Transverse colon (tissue), 4 donors: ENCODE data around the gene GNGT1. TPM values are rescaled to one million over a fixed set of nuclear protein-coding genes. Genes with fewer than 3 reads are reported as not detected.
"Not testable (repeated sequence)": the region's sequence is repeated elsewhere in the genome, so short reads cannot be mapped to it uniquely, and the experiment has no call there.

Experiments used
- DNase-seq: peaks from one replicate; pipeline ENCODE4 v3.0.0-alpha.2; 2019
- H3K27ac ChIP-seq, 4 donors: fragments of 200-600 bp; sonication (generic); 2 replicates each; pipeline ENCODE4 v1.5.1; 2016 to 2018; ENCODE audit warnings: inconsistent platforms in 4 of 4
- H3K27me3 ChIP-seq: fragments of 200-600 bp; sonication (generic); 2 replicates; pipeline ENCODE4 v1.5.1; 2017; ENCODE audit warnings: inconsistent platforms
- H3K36me3 ChIP-seq, 4 donors: fragments of 200-600 bp; sonication (generic); 2 replicates each; pipeline ENCODE4 v1.5.1; 2017 to 2019; ENCODE audit warnings: inconsistent platforms in 4 of 4
- H3K4me1 ChIP-seq, 4 donors: fragments of 200-600 bp; sonication (generic); 2 replicates each; pipeline ENCODE4 v1.5.1; 2017 to 2020; ENCODE audit warnings: inconsistent platforms in 4 of 4
- H3K4me3 ChIP-seq, 4 donors: fragments of 200-600 bp; sonication (generic); 1 replicate in 1 of 4; 2 replicates in 3 of 4; pipeline versions ENCODE4 v1.5.1 to v1.6.1; 2017 to 2019; ENCODE audit warnings: inconsistent platforms in 4 of 4
- H3K9me3 ChIP-seq, 2 donors: fragments of 200-600 bp; sonication (generic); 2 replicates each; pipeline ENCODE4 v1.5.1; 2017 to 2019; ENCODE audit warnings: inconsistent platforms in 2 of 2
- EP300 ChIP-seq: sonication (generic); formaldehyde crosslinking; IDR thresholded peaks from one replicate; pipeline ENCODE4 v1.6.1; 2017; ENCODE audit warnings: antibody characterized with exemption, low read depth
- POLR2A ChIP-seq: fragments of 450-650 bp; IDR thresholded peaks from one replicate; pipeline ENCODE4 v1.6.1; 2016; ENCODE audit warnings: antibody characterized with exemption, mild to moderate bottlenecking, moderate library complexity
- POLR2AphosphoS5 ChIP-seq, 3 donors: sonication (generic); formaldehyde crosslinking; IDR thresholded peaks; one replicate each; pipeline ENCODE4 v1.6.1; 2016; ENCODE audit warnings: antibody characterized with exemption in 3 of 3
- WGBS, 2 donors: methylation state at CpG; one replicate each; pipeline ENCODE4 v1.1.5; 2018; ENCODE audit warnings: low coverage in 1 of 2; 5-methylcytosine and 5-hydroxymethylcytosine counted together
- in situ Hi-C, 4 donors: fragments of 200-750 bp; cut with MboI; loops; one replicate each; pipeline versions ENCODE4 v1.15.0 to v1.15.1; 2017; ENCODE audit warnings: low sequenced_read_pairs in 3 of 4, low pct_ligation_motif_present in 1 of 4, low pct_unique_long_range_greater_than_20kb in 1 of 4
- intact Hi-C: fragments of 100-400 bp; cut with DNase I; formaldehyde crosslinking; loops from one replicate; pipeline ENCODE4 v1.15.1; 2023; ENCODE audit warnings: low total_unique reads
- total RNA-seq, 4 donors: library from RNA; depleted of rRNA; stranded (reverse); fragments of >200 nt; gene quantifications; one replicate each; pipeline ENCODE4 v1.1.0, GENCODE V29; 2016
- TF ChIP-seq, protein P1 (sequence below), 5 experiments: fragments of 200-600 bp in 3 of 5; fragments of 450-650 bp in 2 of 5; sonication (generic) in 3 of 5; IDR thresholded peaks; 1 replicate in 2 of 5; 2 replicates in 3 of 5; pipeline ENCODE4 v1.5.1; 2016 to 2017; ENCODE audit warnings: antibody characterized with exemption in 5 of 5, inconsistent platforms in 3 of 5, mild to moderate bottlenecking in 2 of 5, moderate library complexity in 1 of 5

GNGT1 gene
- total RNA-seq, 4 donors from 2014 or later, result not detected

DNA sequence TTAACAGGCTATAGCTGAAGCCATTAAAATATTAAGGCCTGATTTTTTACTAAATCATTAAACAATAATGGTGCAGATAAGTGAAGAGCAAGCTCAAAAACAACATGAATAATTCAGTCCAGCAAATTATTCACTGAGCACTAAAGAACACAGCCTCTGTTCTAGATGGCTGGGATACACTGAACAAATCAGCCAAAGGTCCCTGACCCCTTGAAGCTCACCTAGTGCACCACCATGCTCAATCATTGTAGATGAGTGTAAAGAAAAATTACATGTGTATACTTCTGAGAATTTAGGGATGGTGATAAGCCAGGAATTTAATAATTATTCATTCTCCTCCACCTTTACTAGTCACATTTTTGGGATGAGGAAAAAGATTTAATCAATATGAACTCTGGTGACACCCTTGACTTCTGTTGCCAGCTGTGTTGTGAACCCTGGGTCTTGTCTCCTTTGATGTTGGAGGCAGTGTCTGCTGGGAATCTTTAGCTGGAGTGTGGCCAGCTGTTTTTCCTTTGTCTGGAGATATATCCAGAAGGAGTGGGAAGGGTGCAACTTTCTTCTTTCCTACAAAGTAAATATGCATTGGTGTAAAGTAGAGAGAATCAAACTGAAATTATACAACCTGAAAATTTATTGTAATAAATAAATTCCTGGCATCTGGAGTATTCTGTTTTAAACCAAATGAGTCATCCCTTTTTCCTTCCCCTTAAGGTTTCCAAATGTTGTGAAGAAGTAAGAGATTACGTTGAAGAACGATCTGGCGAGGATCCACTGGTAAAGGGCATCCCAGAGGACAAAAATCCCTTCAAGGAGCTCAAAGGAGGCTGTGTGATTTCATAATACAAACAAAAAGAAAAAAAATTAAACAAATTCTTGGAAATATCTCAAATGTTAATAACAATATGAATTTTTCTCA, 4.0 kb downstream of the GNGT1 start:
- intact Hi-C loops, result no loop called here
- no peaks in the 10 kb centered on the region for H3K9me3 ChIP-seq
- in situ Hi-C loops, result no loop called here
- WGBS, 2 donors, result 63 to 71% methylated on average over 3 of the region's 3 CpGs
- no peak for TF ChIP-seq POLR2A
- TF ChIP-seq POLR2AphosphoS5 (IDR thresholded peaks at IDR 0.05), result peak in 1 of 3 donors; percentile 33
- TF ChIP-seq EP300, result no peak
- H3K4me3 ChIP-seq, result no peak overlapping the region
- H3K27me3 ChIP-seq, result no peaks in the 10 kb centered on the region
- no peak for DNase-seq
- peak overlapping the region in 2 of 4 donors; percentile 38 to 41 for H3K27ac ChIP-seq
- H3K4me1 ChIP-seq, result peaks cover 0 to 2% (median 0%) of the 10 kb centered on the region in 4 donors
- H3K36me3 ChIP-seq, result no peaks in the 10 kb centered on the region

DNA sequence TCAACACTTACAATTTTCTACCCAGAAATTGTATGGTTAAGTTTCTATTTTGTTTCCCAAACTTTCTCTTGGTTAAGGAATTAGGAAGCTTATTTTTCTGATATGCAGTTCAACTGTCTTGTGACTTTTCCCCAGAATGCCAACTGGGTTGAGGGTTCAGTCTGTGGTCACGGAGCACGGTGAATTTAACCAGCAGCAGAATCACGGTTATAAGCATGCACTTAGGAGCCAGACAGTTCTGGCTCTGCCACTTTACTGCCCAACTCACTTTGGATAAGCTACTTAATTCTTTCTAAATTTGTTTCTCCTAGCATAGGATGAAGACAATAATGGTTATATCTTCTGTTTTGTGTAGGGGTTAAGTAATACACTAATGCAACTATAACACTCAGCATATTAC, 4.9 kb downstream of the GNGT1 start:
- in situ Hi-C loops, H3K36me3 ChIP-seq, H3K9me3 ChIP-seq, H3K27me3 ChIP-seq, DNase-seq, H3K4me1 ChIP-seq, intact Hi-C loops, H3K4me3 ChIP-seq: not testable (repeated sequence)
- WGBS, 2 donors, result 57% methylated on average over 2 to 3 of the region's 3 CpGs
- H3K27ac ChIP-seq, result peak overlapping the region in 2 of 4 donors; percentile 38 to 41

- in situ Hi-C loops, DNase-seq, H3K27me3 ChIP-seq, H3K4me1 ChIP-seq, H3K27ac ChIP-seq, intact Hi-C loops, H3K36me3 ChIP-seq, H3K4me3 ChIP-seq, H3K9me3 ChIP-seq: not testable (repeated sequence)
Measured at GRCh38 chr7:93911661-93912060, 5.3 kb downstream of the GNGT1 start.

- peak overlapping the region in 1 of 4 donors; percentile 58 for H3K27ac ChIP-seq
- no peaks in the 10 kb centered on the region for H3K36me3 ChIP-seq
- DNase-seq, result no peak
- no peak overlapping the region for H3K4me3 ChIP-seq
- H3K9me3 ChIP-seq, result no peaks in the 10 kb centered on the region
- intact Hi-C loops (no loop called here), in situ Hi-C loops (no loop called here)
- TF ChIP-seq, protein P1, sequence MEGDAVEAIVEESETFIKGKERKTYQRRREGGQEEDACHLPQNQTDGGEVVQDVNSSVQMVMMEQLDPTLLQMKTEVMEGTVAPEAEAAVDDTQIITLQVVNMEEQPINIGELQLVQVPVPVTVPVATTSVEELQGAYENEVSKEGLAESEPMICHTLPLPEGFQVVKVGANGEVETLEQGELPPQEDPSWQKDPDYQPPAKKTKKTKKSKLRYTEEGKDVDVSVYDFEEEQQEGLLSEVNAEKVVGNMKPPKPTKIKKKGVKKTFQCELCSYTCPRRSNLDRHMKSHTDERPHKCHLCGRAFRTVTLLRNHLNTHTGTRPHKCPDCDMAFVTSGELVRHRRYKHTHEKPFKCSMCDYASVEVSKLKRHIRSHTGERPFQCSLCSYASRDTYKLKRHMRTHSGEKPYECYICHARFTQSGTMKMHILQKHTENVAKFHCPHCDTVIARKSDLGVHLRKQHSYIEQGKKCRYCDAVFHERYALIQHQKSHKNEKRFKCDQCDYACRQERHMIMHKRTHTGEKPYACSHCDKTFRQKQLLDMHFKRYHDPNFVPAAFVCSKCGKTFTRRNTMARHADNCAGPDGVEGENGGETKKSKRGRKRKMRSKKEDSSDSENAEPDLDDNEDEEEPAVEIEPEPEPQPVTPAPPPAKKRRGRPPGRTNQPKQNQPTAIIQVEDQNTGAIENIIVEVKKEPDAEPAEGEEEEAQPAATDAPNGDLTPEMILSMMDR (IDR thresholded peaks at IDR 0.05), result no peak
- H3K4me1 ChIP-seq, result peaks cover 0 to 2% (median 0%) of the 10 kb centered on the region in 4 donors
- no peaks in the 10 kb centered on the region for H3K27me3 ChIP-seq
Measured at GRCh38 chr7:93913197-93913596, 6.8 kb downstream of the GNGT1 start.

GRCh38 chr7:93914581-93915066, 8.3 kb downstream of the GNGT1 start:
- intact Hi-C loops, result no loop called here
- no peak for DNase-seq
- Histone ChIP-seq H3K4me3 (no peak overlapping the region), H3K36me3 (no peaks in the 10 kb centered on the region), H3K9me3 (no peaks in the 10 kb centered on the region), H3K27ac (peak overlapping the region in 3 of 4 donors; percentile 28 to 58 (median 54)), H3K4me1 (peaks cover 0 to 2% (median 0%) of the 10 kb centered on the region in 4 donors), H3K27me3 (no peaks in the 10 kb centered on the region)
- in situ Hi-C loops, result no loop called here
- WGBS, 2 donors, result 37 to 39% methylated on average over 5 to 7 of the region's 7 CpGs
- TF ChIP-seq POLR2AphosphoS5 (IDR thresholded peaks at IDR 0.05) (no peak), POLR2A (no peak), EP300 (no peak)
- TF ChIP-seq, protein P1 (IDR thresholded peaks at IDR 0.05), result no peak

GRCh38 chr7:93915206-93915842, 9.0 kb downstream of the GNGT1 start:
- intact Hi-C loops, in situ Hi-C loops, H3K4me1 ChIP-seq, H3K4me3 ChIP-seq, DNase-seq, H3K27me3 ChIP-seq, H3K9me3 ChIP-seq, H3K36me3 ChIP-seq, H3K27ac ChIP-seq: not testable (repeated sequence)
- WGBS, 2 donors, result 78 to 79% methylated on average over 3 of the region's 3 CpGs

GRCh38 chr7:93915888-93916287, 9.5 kb downstream of the GNGT1 start:
- H3K27ac ChIP-seq, H3K4me1 ChIP-seq, H3K27me3 ChIP-seq, H3K36me3 ChIP-seq, in situ Hi-C loops, DNase-seq, intact Hi-C loops, H3K4me3 ChIP-seq, H3K9me3 ChIP-seq: not testable (repeated sequence)

DNA sequence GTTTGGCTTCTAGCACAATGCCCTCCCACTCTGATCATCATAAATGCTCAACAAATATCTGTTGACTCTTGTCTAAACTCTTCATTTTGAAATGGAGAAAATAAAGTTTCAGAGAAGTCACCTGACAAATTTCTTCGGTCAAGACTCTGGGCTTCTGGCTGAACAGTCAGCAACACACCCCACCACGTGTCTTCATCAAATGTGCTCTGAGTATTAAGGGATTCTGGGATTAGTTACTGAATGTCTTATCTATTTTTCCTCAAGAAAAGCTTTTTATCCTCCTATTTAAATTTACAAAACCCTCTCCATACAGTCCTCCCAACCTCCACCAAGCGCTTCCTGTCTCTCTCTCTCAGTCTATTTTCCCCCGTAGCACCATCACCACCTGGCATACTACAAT, 9.9 kb downstream of the GNGT1 start:
- H3K36me3 ChIP-seq, DNase-seq, intact Hi-C loops, H3K27me3 ChIP-seq, H3K27ac ChIP-seq, H3K9me3 ChIP-seq, in situ Hi-C loops, H3K4me3 ChIP-seq, H3K4me1 ChIP-seq: not testable (repeated sequence)
- WGBS, 2 donors, result 67 to 68% methylated on average over 4 of the region's 4 CpGs
